BE2C (cell line): ENCODE results near the gene CEND1.
A peak's percentile ranks its signal among the peaks of the same experiment; 100 is the strongest.

Experiments
- DNase-seq: peaks from one replicate; pipeline ENCODE4 v3.0.0-alpha.2; 2020
- H3K27me3 ChIP-seq: fragments of 250-450 bp; sonication (Bioruptor Pico); 2 replicates; pipeline ENCODE4 v1.5.1; 2020; ENCODE audit warnings: mild to moderate bottlenecking
- H3K36me3 ChIP-seq: fragments of 250-450 bp; sonication (Bioruptor Pico); 2 replicates; pipeline ENCODE4 v1.5.1; 2020; ENCODE audit warnings: mild to moderate bottlenecking
- H3K4me1 ChIP-seq: fragments of 250-450 bp; sonication (Bioruptor Pico); 2 replicates; pipeline ENCODE4 v1.5.1; 2020
- H3K4me3 ChIP-seq: 2 replicates; pipeline ENCODE4 v1.5.1; 2011; ENCODE audit warnings: low read depth, low read length
- H3K9me3 ChIP-seq: fragments of 250-450 bp; sonication (Bioruptor Pico); 2 replicates; pipeline ENCODE4 v1.5.1; 2020
- TF ChIP-seq, protein P1 (sequence below): IDR thresholded peaks from 2 replicates; pipeline ENCODE4 v1.5.1; 2012; ENCODE audit warnings: mild to moderate bottlenecking, low read depth, low read length

The CEND1 gene

GRCh38 chr11:767238-767637 is 22.7 kb downstream of the CEND1 start:
- H3K36me3 ChIP-seq: peaks cover 44% of the 10 kb centered on the region
- H3K27me3 ChIP-seq: no peaks in the 10 kb centered on the region
- TF ChIP-seq, protein P1, sequence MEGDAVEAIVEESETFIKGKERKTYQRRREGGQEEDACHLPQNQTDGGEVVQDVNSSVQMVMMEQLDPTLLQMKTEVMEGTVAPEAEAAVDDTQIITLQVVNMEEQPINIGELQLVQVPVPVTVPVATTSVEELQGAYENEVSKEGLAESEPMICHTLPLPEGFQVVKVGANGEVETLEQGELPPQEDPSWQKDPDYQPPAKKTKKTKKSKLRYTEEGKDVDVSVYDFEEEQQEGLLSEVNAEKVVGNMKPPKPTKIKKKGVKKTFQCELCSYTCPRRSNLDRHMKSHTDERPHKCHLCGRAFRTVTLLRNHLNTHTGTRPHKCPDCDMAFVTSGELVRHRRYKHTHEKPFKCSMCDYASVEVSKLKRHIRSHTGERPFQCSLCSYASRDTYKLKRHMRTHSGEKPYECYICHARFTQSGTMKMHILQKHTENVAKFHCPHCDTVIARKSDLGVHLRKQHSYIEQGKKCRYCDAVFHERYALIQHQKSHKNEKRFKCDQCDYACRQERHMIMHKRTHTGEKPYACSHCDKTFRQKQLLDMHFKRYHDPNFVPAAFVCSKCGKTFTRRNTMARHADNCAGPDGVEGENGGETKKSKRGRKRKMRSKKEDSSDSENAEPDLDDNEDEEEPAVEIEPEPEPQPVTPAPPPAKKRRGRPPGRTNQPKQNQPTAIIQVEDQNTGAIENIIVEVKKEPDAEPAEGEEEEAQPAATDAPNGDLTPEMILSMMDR: no peak
- no peaks in the 10 kb centered on the region for H3K9me3 ChIP-seq
- DNase-seq: no peak
- no peak overlapping the region for H3K4me3 ChIP-seq
- H3K4me1 ChIP-seq: no peaks in the 10 kb centered on the region

DNA sequence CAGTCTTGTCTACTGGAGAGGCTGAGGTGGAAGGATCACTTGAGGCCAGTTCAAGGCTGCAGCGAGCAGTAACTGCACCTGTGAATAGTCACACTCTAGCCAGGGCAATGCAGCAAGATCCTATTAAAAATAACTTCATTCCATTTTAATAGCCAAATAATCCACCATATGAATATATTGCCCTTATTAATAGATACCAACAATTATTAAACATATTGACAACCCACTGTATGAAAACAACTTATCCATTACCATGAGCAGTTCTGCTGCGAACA is 23.0 kb downstream of the CEND1 start:
- TF ChIP-seq, protein P1: no peak
- no peaks in the 10 kb centered on the region for H3K9me3 ChIP-seq
- H3K27me3 ChIP-seq: no peaks in the 10 kb centered on the region
- H3K4me1 ChIP-seq: no peaks in the 10 kb centered on the region
- peaks cover 47% of the 10 kb centered on the region for H3K36me3 ChIP-seq
- DNase-seq: no peak
- no peak overlapping the region for H3K4me3 ChIP-seq

DNA sequence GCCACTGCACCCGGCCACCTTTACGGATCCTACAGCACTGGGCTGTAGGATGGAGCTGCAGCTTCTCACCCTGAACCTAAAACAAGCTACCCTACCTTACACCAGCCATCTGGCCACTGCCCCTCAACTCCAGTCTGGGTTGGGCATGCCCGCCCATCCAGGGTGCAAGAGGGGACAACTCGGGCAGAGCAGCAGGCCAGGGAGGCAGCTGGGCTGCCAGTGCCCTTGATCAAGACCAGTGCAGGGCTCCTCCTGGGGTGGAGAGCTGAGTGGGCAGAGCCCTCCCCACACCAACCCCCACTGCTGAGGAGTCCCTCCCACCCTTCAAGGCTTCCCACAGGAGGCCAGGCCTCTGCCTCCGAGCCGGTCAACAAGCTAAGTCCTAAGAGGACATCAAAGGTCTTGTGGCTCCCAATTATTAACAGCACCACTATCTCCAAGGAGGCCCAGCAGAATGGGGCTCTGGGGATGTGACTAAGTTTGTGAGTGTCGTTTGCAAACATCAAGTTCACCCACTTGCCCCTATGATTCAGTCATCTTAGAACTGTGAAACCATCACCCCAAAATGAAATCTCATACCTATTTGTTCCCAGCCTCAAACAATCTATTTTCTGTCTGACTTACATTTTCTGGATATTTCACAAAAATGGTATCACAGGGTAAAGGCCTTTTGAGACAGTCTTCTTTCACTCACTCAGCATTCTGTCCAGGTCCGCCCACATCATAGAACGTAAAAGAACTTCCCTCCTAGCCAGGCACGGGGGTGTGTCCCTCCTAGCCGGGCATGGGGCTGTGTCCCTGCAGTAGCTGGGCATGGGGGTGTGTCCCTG is 23.6 kb downstream of the CEND1 start:
- H3K4me3 ChIP-seq: no peak overlapping the region
- H3K9me3 ChIP-seq: no peaks in the 10 kb centered on the region
- DNase-seq: no peak
- peaks cover 43% of the 10 kb centered on the region for H3K36me3 ChIP-seq
- no peaks in the 10 kb centered on the region for H3K27me3 ChIP-seq
- TF ChIP-seq, protein P1: no peak
- no peaks in the 10 kb centered on the region for H3K4me1 ChIP-seq

- TF ChIP-seq, protein P1: no peak
- Histone ChIP-seq H3K4me1 (no peaks in the 10 kb centered on the region), H3K9me3 (no peaks in the 10 kb centered on the region), H3K27me3 (no peaks in the 10 kb centered on the region), H3K4me3 (no peak overlapping the region), H3K36me3 (peaks cover 41% of the 10 kb centered on the region)
- no peak for DNase-seq
These were observed 24.1 kb downstream of the CEND1 start for GRCh38 chr11:765802-766091.

- peaks cover 38% of the 10 kb centered on the region for H3K36me3 ChIP-seq
- TF ChIP-seq, protein P1: peak; percentile 54
- peak; percentile 66 for DNase-seq
- no peaks in the 10 kb centered on the region for H3K4me1 ChIP-seq
- H3K4me3 ChIP-seq: no peak overlapping the region
- H3K9me3 ChIP-seq: no peaks in the 10 kb centered on the region
- H3K27me3 ChIP-seq: no peaks in the 10 kb centered on the region
These were observed 24.7 kb downstream of the CEND1 start for GRCh38 chr11:765025-765801.

DNA sequence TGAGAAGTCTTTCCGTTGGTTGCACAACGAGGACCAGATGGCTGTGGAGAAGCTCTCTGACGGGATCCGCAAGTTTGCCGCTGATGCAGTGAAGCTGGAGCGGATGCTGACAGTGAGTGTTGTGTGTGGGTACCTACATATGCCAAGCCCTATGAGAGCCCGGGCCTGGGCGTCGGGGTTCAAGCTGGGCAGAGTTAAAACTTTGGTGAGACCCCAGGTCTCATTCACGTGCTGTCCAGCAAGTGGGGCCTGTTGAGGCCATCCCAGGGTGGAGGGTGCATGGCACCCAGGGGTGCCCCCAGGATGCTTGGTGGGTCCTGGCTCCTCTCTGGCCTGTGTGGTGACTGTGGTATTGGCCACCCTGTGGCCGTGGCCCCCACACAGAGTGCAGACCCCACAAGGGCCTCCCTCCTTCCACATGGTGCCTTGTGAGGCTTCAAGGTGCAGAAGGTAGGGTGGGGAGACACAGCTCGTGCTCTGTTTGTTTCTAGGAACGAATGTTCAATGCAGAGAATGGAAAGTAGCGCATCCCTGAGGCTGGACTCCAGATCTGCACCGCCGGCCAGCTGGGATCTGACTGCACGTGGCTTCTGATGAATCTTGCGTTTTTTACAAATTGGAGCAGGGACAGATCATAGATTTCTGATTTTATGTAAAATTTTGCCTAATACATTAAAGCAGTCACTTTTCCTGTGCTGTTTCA is 25.4 kb downstream of the CEND1 start:
- DNase-seq: no peak
- Histone ChIP-seq H3K36me3 (peaks cover 40% of the 10 kb centered on the region), H3K4me1 (no peaks in the 10 kb centered on the region), H3K27me3 (no peaks in the 10 kb centered on the region), H3K9me3 (no peaks in the 10 kb centered on the region), H3K4me3 (no peak overlapping the region)
- TF ChIP-seq, protein P1: no peak
